Trophoblast cell (in vitro differentiated cells and primary cell): ENCODE data around the gene DYNC2LI1.

Source experiments
- DNase-seq, 2 donors: peaks; one replicate each; pipeline ENCODE4 v3.0.0-alpha.2; 2016
- H2AFZ ChIP-seq: 2 replicates; pipeline ENCODE4 v1.6.1; 2013; ENCODE audit warnings: low read length, moderate library complexity, mild to moderate bottlenecking; ENCODE audit not compliant: insufficient read depth, poor library complexity
- H2AK5ac ChIP-seq: 2 replicates; pipeline ENCODE4 v1.6.1; 2013; ENCODE audit warnings: mild to moderate bottlenecking, low read length
- H2BK120ac ChIP-seq: 2 replicates; pipeline ENCODE4 v1.6.1; 2013; ENCODE audit warnings: low read length, mild to moderate bottlenecking, moderate library complexity; ENCODE audit not compliant: insufficient read depth, poor library complexity
- H2BK12ac ChIP-seq: 2 replicates; pipeline ENCODE4 v1.6.1; 2013; ENCODE audit warnings: mild to moderate bottlenecking, low read length, moderate library complexity
- H2BK5ac ChIP-seq: 2 replicates; pipeline ENCODE4 v1.6.1; 2013; ENCODE audit warnings: low read length, low read depth, moderate library complexity, mild to moderate bottlenecking; ENCODE audit not compliant: poor library complexity
- H3K14ac ChIP-seq: 2 replicates; pipeline ENCODE4 v1.6.1; 2013; ENCODE audit warnings: mild to moderate bottlenecking, low read length
- H3K18ac ChIP-seq: 2 replicates; pipeline ENCODE4 v1.6.1; 2013; ENCODE audit warnings: mild to moderate bottlenecking, low read length
- H3K23ac ChIP-seq: 2 replicates; pipeline ENCODE4 v1.6.1; 2013; ENCODE audit warnings: low read length
- H3K27ac ChIP-seq: 2 replicates; pipeline ENCODE4 v1.5.1; 2013; ENCODE audit warnings: low read depth, mild to moderate bottlenecking, inconsistent platforms, low read length, moderate library complexity
- H3K27me3 ChIP-seq: 2 replicates; pipeline ENCODE4 v1.6.1; 2013; ENCODE audit warnings: inconsistent platforms, mild to moderate bottlenecking, low read length, moderate library complexity; ENCODE audit not compliant: insufficient read depth
- H3K36me3 ChIP-seq, 2 experiments: 1 replicate in 1 of 2; 2 replicates in 1 of 2; pipeline ENCODE4 v1.6.1; 2013; ENCODE audit warnings: low read length in 2 of 2, mild to moderate bottlenecking in 2 of 2, moderate library complexity in 1 of 2; ENCODE audit not compliant: insufficient read depth in 2 of 2, control insufficient read depth in 1 of 2
- H3K4ac ChIP-seq: 2 replicates; pipeline ENCODE4 v1.6.1; 2013; ENCODE audit warnings: low read depth, mild to moderate bottlenecking, low read length, moderate library complexity
- H3K4me1 ChIP-seq, 2 experiments: 1 replicate in 1 of 2; 2 replicates in 1 of 2; pipeline ENCODE4 v1.6.1; 2013; ENCODE audit warnings: low read length in 2 of 2, mild to moderate bottlenecking in 2 of 2, moderate library complexity in 1 of 2; ENCODE audit not compliant: insufficient read depth in 2 of 2, control insufficient read depth in 1 of 2
- H3K4me2 ChIP-seq: 2 replicates; pipeline ENCODE4 v1.6.1; 2013; ENCODE audit warnings: inconsistent platforms, mild to moderate bottlenecking, low read length, moderate library complexity
- H3K4me3 ChIP-seq: 2 replicates; pipeline ENCODE4 v1.5.1; 2013; ENCODE audit warnings: mild to moderate bottlenecking, low read depth, low read length, inconsistent platforms
- H3K79me1 ChIP-seq: one replicate; pipeline ENCODE4 v1.6.1; 2013; ENCODE audit warnings: low read length
- H3K79me2 ChIP-seq: 2 replicates; pipeline ENCODE4 v1.6.1; 2013; ENCODE audit warnings: low read length, mild to moderate bottlenecking; ENCODE audit not compliant: control insufficient read depth, insufficient read depth, poor library complexity
- H3K9ac ChIP-seq: 2 replicates; pipeline ENCODE4 v1.6.1; 2013; ENCODE audit warnings: mild to moderate bottlenecking, low read length
- H3K9me3 ChIP-seq: 2 replicates; pipeline ENCODE4 v1.6.1; 2013; ENCODE audit warnings: low read depth, mild to moderate bottlenecking, control low read depth, inconsistent platforms, low read length; ENCODE audit not compliant: insufficient read depth
- H4K12ac ChIP-seq: 2 replicates; pipeline ENCODE4 v1.6.1; 2013; ENCODE audit warnings: low read depth, mild to moderate bottlenecking, low read length, moderate library complexity
- H4K8ac ChIP-seq: 2 replicates; pipeline ENCODE4 v1.6.1; 2013; ENCODE audit warnings: low read depth, mild to moderate bottlenecking, low read length, moderate library complexity
- H4K91ac ChIP-seq: one replicate; pipeline ENCODE4 v1.6.1; 2013; ENCODE audit warnings: low read depth, mild to moderate bottlenecking, low read length, moderate library complexity
- WGBS: extraction: QIAGEN DNeasy Blood & Tissue Kit; methylation state at CpG from one replicate; pipeline ENCODE4 v1.1.7; 2013; ENCODE audit warnings: missing lambda C conversion rate; ENCODE audit not compliant: insufficient read length, insufficient coverage; ENCODE audit errors: extremely low coverage; 5-methylcytosine and 5-hydroxymethylcytosine counted together

DYNC2LI1 gene

DNA sequence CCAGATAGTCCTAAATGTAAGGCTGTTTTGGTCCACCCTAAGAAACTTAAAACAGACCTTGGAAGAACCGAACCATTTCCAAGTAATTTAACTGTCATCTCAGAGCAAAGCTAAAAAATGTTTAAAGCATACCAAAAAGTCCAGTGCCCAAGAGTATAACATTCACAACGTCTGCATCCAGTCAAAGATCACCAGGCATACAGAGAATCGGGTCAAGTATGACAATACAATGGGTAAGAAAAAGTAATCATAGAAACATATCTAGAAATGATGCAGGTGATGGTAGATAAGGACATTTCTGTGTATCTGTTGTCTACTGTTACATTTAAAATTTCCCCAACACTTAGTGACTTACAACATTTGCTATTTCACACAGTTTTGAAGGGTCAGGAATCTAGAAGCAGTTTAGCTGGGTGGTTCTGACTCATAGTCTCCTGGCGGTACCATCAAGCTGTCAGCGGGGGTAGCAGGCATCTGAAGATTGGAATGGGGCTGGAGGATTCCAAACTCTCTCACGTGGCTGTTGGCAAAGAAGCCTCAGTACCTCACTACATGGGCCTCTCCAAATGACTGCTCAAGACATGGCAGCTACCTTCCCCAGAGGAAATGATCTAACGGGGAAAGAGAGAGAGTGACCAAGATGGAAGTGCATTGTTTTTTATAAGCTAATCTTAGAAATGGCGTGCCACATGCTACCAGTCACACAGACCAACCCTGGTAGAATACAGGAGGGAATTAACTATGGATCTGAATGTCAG, 36.6 kb upstream of the DYNC2LI1 start:
- Histone ChIP-seq H4K91ac (no peak overlapping the region), H3K36me3 (peaks cover 0 to 2% of the 10 kb centered on the region in 2 experiments), H2AFZ (no peak overlapping the region), H3K14ac (no peak overlapping the region), H3K23ac (no peak overlapping the region), H3K18ac (no peak overlapping the region), H3K4me1 (peaks cover 0 to 5% of the 10 kb centered on the region in 2 experiments), H4K8ac (no peak overlapping the region), H2BK5ac (no peak overlapping the region), H3K27me3 (no peaks in the 10 kb centered on the region), H3K9ac (no peak overlapping the region), H3K9me3 (no peaks in the 10 kb centered on the region), H4K12ac (no peak overlapping the region), H3K4ac (no peak overlapping the region), H3K79me2 (no peaks in the 10 kb centered on the region), H3K4me2 (no peak overlapping the region), H3K79me1 (no peaks in the 10 kb centered on the region), H2BK120ac (no peak overlapping the region), H3K4me3 (no peak overlapping the region), H3K27ac (no peak overlapping the region), H2BK12ac (no peak overlapping the region), H2AK5ac (no peak overlapping the region)
- no CpG with 5 or more reads among the region's 8 CpGs for WGBS
- DNase-seq: peak; percentile 90 to 97

DNA sequence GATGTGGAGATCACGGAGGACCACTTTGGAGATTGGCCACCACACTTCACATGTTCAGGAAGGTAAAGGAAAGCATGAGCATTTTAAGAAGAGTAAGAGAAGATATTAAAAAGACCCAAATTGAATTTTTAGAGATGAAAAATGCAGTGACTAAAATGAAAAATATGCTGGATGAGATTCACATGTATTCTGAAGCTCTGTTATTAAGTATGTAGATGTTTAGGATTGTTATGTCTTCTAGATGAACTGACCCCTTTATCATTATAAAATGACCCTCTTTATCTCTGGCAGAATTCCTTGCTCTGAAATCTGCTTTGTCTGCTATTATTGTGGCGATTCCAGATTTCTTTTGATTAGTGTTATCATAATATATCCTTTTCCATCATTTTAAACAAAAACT, 36.0 kb upstream of the DYNC2LI1 start:
- Histone ChIP-seq H2BK12ac (no peak overlapping the region), H3K79me2 (no peaks in the 10 kb centered on the region), H4K12ac (no peak overlapping the region), H3K4ac (no peak overlapping the region), H3K27ac (no peak overlapping the region), H3K9me3 (no peaks in the 10 kb centered on the region), H3K27me3 (no peaks in the 10 kb centered on the region), H3K4me3 (no peak overlapping the region), H2AFZ (no peak overlapping the region), H3K9ac (no peak overlapping the region), H2BK120ac (no peak overlapping the region), H3K36me3 (peaks cover 0 to 2% of the 10 kb centered on the region in 2 experiments), H4K8ac (no peak overlapping the region), H2BK5ac (no peak overlapping the region), H3K23ac (no peak overlapping the region), H3K79me1 (no peaks in the 10 kb centered on the region), H3K14ac (no peak overlapping the region), H3K4me2 (no peak overlapping the region), H2AK5ac (no peak overlapping the region), H3K4me1 (peaks cover 0 to 5% of the 10 kb centered on the region in 2 experiments), H4K91ac (no peak overlapping the region), H3K18ac (no peak overlapping the region)
- no CpG with 5 or more reads among the region's 2 CpGs for WGBS
- peak in 1 of 2 donors; percentile 13 for DNase-seq

DNA sequence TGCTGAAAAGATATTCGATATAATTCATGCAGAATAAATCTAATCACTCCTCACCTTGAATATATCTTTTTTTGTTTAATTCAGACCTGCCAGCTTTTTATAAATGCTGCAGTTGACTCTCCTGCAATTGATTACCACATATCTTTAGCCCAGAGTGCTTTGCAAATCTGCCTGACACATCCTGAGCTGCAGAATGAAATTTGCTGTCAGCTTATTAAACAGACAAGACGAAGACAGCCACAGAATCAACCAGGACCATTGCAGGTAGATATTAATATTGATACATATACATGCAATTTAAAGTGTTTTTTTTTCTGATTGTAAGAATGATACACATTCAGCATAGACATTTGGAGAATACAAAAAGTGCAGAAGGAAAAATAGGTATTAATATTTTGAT, 35.6 kb upstream of the DYNC2LI1 start:
- H3K9ac ChIP-seq: no peak overlapping the region
- H3K14ac ChIP-seq: no peak overlapping the region
- no peak overlapping the region for H2AK5ac ChIP-seq
- H3K18ac ChIP-seq: no peak overlapping the region
- no peak for DNase-seq
- no peak overlapping the region for H2BK120ac ChIP-seq
- no CpG with 5 or more reads among the region's 2 CpGs for WGBS
- no peak overlapping the region for H4K12ac ChIP-seq
- peaks cover 0 to 5% of the 10 kb centered on the region in 2 experiments for H3K4me1 ChIP-seq
- no peak overlapping the region for H2AFZ ChIP-seq
- no peak overlapping the region for H3K4me2 ChIP-seq
- no peaks in the 10 kb centered on the region for H3K79me1 ChIP-seq
- H3K36me3 ChIP-seq: peaks cover 0 to 2% of the 10 kb centered on the region in 2 experiments
- H3K23ac ChIP-seq: no peak overlapping the region
- no peak overlapping the region for H3K4ac ChIP-seq
- no peak overlapping the region for H2BK5ac ChIP-seq
- H4K8ac ChIP-seq: no peak overlapping the region
- H3K79me2 ChIP-seq: no peaks in the 10 kb centered on the region
- H3K9me3 ChIP-seq: no peaks in the 10 kb centered on the region
- H3K27me3 ChIP-seq: no peaks in the 10 kb centered on the region
- H3K27ac ChIP-seq: no peak overlapping the region
- H4K91ac ChIP-seq: no peak overlapping the region
- no peak overlapping the region for H3K4me3 ChIP-seq
- no peak overlapping the region for H2BK12ac ChIP-seq

GRCh38 chr2:43743706-43744105, 30.1 kb upstream of the DYNC2LI1 start:
- Histone ChIP-seq H3K14ac (no peak overlapping the region), H3K9ac (no peak overlapping the region), H3K18ac (no peak overlapping the region), H3K23ac (no peak overlapping the region), H2AFZ (no peak overlapping the region), H3K9me3 (no peaks in the 10 kb centered on the region), H3K4ac (no peak overlapping the region), H2BK120ac (no peak overlapping the region), H4K12ac (no peak overlapping the region), H3K4me3 (no peak overlapping the region), H3K4me2 (no peak overlapping the region), H2BK5ac (no peak overlapping the region), H4K8ac (no peak overlapping the region), H2AK5ac (no peak overlapping the region), H2BK12ac (no peak overlapping the region), H3K27me3 (no peaks in the 10 kb centered on the region), H4K91ac (no peak overlapping the region), H3K36me3 (peaks cover 0 to 1% of the 10 kb centered on the region in 2 experiments), H3K79me2 (no peaks in the 10 kb centered on the region), H3K27ac (no peak overlapping the region), H3K79me1 (peaks cover 2% of the 10 kb centered on the region), H3K4me1 (peaks cover 0 to 1% of the 10 kb centered on the region in 2 experiments)
- no CpG with 5 or more reads among the region's 5 CpGs for WGBS
- DNase-seq: peak; percentile 15 to 61
